K562 (cell line): ENCODE results near the gene RPL27. TPM values are rescaled to one million over a fixed set of nuclear protein-coding genes. Genes with fewer than 3 reads are reported as not detected.

Experiments used
- ASH1L ChIP-seq: fragments of 450-650 bp; IDR thresholded peaks from 2 replicates; pipeline ENCODE4 v1.6.1; 2018; ENCODE audit warnings: borderline replicate concordance, mild to moderate bottlenecking, low read depth; ENCODE audit not compliant: partially characterized antibody
- BRD9 ChIP-seq: fragments of 450-650 bp; IDR thresholded peaks from 2 replicates; pipeline ENCODE4 v1.6.1; 2018; ENCODE audit warnings: low read depth; ENCODE audit not compliant: partially characterized antibody
- CXXC5 ChIP-seq: fragments of 250-450 bp; sonication (Bioruptor Pico); IDR thresholded peaks from 2 replicates; pipeline ENCODE4 v1.8.0; 2022; ENCODE audit warnings: inconsistent platforms, mild to moderate bottlenecking, moderate library complexity
- EHMT2 ChIP-seq: fragments of 450-650 bp; IDR thresholded peaks from 2 replicates; pipeline ENCODE4 v1.6.1; 2018; ENCODE audit warnings: antibody characterized with exemption
- ERF ChIP-seq: fragments of 450-650 bp; formaldehyde crosslinking; IDR thresholded peaks from 2 replicates; pipeline ENCODE4 v1.4.0; 2020; ENCODE audit warnings: mild to moderate bottlenecking, mixed read lengths
- FOXK2 ChIP-seq, 2 experiments: fragments of 450-650 bp; IDR thresholded peaks in 1 of 2; conservative IDR thresholded peaks in 1 of 2; 2 replicates each; pipeline ENCODE4 v1.6.1; 2016; ENCODE audit warnings: low read depth in 2 of 2, mild to moderate bottlenecking in 1 of 2
- GABPB2 ChIP-seq: fragments of 250-450 bp; sonication (Bioruptor Pico); conservative IDR thresholded peaks from 2 replicates; pipeline ENCODE4 v1.5.1; 2021; ENCODE audit warnings: mild to moderate bottlenecking
- HNRNPH1 ChIP-seq: fragments of 200-400 bp; formaldehyde crosslinking; optimal IDR thresholded peaks from 2 replicates; pipeline ENCODE3; 2017; ENCODE audit warnings: low read depth, mild to moderate bottlenecking, low read length, moderate library complexity
- HNRNPLL ChIP-seq: fragments of 200-400 bp; formaldehyde crosslinking; IDR thresholded peaks from 2 replicates; pipeline ENCODE4 v1.6.1; 2017; ENCODE audit warnings: low read length, low read depth, mild to moderate bottlenecking; ENCODE audit not compliant: poor library complexity, severe bottlenecking
- HOXB6 ChIP-seq: fragments of 250-450 bp; sonication (Bioruptor Pico); IDR thresholded peaks from 2 replicates; pipeline ENCODE4 v1.5.1; 2022; ENCODE audit warnings: mild to moderate bottlenecking, borderline replicate concordance
- MEIS2 ChIP-seq: fragments of 450-650 bp; IDR thresholded peaks from 2 replicates; pipeline ENCODE4 v1.6.1; 2014; ENCODE audit warnings: mild to moderate bottlenecking; ENCODE audit not compliant: partially characterized antibody
- RFX5 ChIP-seq: IDR thresholded peaks from 2 replicates; pipeline ENCODE4 v1.6.1; 2011; ENCODE audit warnings: low read depth, mild to moderate bottlenecking, improper control_type of control experiment, low read length
- ZNF431 ChIP-seq: sonication (generic); formaldehyde crosslinking; IDR thresholded peaks from 2 replicates; pipeline ENCODE4 v1.8.0; 2022; ENCODE audit warnings: mild to moderate bottlenecking, missing genetic modification reagents
- ZNF584 ChIP-seq: fragments of 200-800 bp; sonication (Bioruptor generic); IDR thresholded peaks from 2 replicates; pipeline ENCODE4 v1.6.1; 2016; ENCODE audit warnings: low read depth, mild to moderate bottlenecking, missing genetic modification characterization, missing compliant biosample characterization
- polyA plus RNA-seq, 8 experiments: library from polyadenylated mRNA; depleted of rRNA in 4 of 8; stranded (reverse) in 5 of 8; unstranded in 3 of 8; fragments of >200 nt; fragmentation: Nextera tagmentation in 2 of 8; fragmentation: Illumina TruSeq in 1 of 8; extraction: Ambion mirVana in 2 of 8; extraction: Trizol in 1 of 8; gene quantifications; 2 replicates each; pipeline versions ENCODE4 v1.2.1 to v1.2.3, GENCODE V29; 2011 to 2014; ENCODE audit warnings: inconsistent platforms in 1 of 8, missing spikeins in 1 of 8
- total RNA-seq, 7 experiments: library from RNA; depleted of rRNA in 6 of 7; stranded (reverse); fragments of >200 nt in 6 of 7; fragmentation: Illumina TruSeq in 2 of 7; extraction: Trizol in 2 of 7; gene quantifications; 2 replicates each; pipeline versions ENCODE4 v1.2.1 to v1.2.3, GENCODE V29; 2011 to 2021; ENCODE audit warnings: low replicate concordance in 1 of 7
- TF ChIP-seq, protein P1 (sequence below): sonication (generic); formaldehyde crosslinking; IDR thresholded peaks from 2 replicates; pipeline ENCODE4 v1.8.0; 2022; ENCODE audit warnings: mild to moderate bottlenecking, missing genetic modification reagents, borderline replicate concordance
- TF ChIP-seq, protein P2 (sequence below): sonication (generic); formaldehyde crosslinking; IDR thresholded peaks from 2 replicates; pipeline ENCODE4 v1.4.0; 2020; ENCODE audit warnings: mild to moderate bottlenecking, missing genetic modification reagents
- TF ChIP-seq, protein P3 (sequence below): fragments of 250-450 bp; sonication (Bioruptor Pico); IDR thresholded peaks from 2 replicates; pipeline ENCODE4 v1.5.0; 2021
- TF ChIP-seq, protein P4 (sequence below): fragments of 250-450 bp; sonication (Bioruptor Pico); IDR thresholded peaks from 2 replicates; pipeline ENCODE4 v1.5.0; 2021; ENCODE audit warnings: mild to moderate bottlenecking, moderate library complexity

Gene RPL27
- total and polyA plus RNA-seq, 9 of the 15 experiments (the other 6 are each of a cell fraction or from before 2014, with no cell fraction given) = 1,539 to 6,155 (median 3,710) TPM

DNA sequence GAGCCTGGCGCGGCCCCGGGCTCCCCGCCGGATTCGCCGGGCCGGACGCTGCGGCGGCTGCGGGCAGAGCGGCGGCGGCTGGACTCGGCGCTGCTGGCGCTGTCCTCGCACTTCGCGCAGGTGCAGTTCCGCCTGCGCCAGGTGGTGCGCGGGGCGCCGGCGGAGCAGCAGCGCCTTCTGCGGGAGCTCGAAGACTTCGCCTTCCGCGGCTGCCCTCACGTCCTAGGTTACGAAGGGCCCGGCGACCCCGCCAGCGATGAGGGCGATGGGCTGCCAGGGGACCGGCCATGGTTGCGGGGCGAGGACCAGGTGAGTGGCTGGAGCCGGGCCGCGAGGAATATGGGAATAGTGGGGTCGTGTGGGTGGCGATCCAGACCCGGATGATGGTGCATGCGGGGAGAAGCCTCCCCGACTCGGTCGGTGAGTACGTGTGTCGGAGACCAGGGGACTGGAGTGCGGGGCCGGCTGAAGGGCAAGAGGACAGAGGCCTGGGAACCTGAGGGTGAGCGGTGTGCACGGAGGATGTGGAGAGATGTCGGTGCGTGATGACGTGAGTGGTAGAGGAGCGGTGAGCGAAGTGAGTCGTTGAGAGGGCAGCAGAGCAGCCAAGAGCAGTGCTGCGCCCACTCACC, 17.3 kb upstream of the RPL27 start (continued):
- TF ChIP-seq HNRNPLL = peak; percentile 96
- no peak for TF ChIP-seq HNRNPH1
- TF ChIP-seq, protein P1, sequence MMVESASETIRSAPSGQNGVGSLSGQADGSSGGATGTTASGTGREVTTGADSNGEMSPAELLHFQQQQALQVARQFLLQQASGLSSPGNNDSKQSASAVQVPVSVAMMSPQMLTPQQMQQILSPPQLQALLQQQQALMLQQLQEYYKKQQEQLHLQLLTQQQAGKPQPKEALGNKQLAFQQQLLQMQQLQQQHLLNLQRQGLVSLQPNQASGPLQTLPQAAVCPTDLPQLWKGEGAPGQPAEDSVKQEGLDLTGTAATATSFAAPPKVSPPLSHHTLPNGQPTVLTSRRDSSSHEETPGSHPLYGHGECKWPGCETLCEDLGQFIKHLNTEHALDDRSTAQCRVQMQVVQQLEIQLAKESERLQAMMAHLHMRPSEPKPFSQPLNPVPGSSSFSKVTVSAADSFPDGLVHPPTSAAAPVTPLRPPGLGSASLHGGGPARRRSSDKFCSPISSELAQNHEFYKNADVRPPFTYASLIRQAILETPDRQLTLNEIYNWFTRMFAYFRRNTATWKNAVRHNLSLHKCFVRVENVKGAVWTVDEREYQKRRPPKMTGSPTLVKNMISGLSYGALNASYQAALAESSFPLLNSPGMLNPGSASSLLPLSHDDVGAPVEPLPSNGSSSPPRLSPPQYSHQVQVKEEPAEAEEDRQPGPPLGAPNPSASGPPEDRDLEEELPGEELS (CRISPR knock-in tag) = peak; percentile 31; the same call in 1 of the 2 replicates
- TF ChIP-seq RFX5 = no peak
- TF ChIP-seq ERF (CRISPR knock-in tag) = no peak
- TF ChIP-seq, protein P2, sequence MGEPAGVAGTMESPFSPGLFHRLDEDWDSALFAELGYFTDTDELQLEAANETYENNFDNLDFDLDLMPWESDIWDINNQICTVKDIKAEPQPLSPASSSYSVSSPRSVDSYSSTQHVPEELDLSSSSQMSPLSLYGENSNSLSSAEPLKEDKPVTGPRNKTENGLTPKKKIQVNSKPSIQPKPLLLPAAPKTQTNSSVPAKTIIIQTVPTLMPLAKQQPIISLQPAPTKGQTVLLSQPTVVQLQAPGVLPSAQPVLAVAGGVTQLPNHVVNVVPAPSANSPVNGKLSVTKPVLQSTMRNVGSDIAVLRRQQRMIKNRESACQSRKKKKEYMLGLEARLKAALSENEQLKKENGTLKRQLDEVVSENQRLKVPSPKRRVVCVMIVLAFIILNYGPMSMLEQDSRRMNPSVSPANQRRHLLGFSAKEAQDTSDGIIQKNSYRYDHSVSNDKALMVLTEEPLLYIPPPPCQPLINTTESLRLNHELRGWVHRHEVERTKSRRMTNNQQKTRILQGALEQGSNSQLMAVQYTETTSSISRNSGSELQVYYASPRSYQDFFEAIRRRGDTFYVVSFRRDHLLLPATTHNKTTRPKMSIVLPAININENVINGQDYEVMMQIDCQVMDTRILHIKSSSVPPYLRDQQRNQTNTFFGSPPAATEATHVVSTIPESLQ = no peak
- TF ChIP-seq MEIS2 = peak; percentile 37
- TF ChIP-seq, protein P3, sequence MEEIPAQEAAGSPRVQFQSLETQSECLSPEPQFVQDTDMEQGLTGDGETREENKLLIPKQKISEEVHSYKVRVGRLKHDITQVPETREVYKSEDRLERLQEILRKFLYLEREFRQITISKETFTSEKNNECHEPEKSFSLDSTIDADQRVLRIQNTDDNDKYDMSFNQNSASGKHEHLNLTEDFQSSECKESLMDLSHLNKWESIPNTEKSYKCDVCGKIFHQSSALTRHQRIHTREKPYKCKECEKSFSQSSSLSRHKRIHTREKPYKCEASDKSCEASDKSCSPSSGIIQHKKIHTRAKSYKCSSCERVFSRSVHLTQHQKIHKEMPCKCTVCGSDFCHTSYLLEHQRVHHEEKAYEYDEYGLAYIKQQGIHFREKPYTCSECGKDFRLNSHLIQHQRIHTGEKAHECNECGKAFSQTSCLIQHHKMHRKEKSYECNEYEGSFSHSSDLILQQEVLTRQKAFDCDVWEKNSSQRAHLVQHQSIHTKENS (CRISPR knock-in tag) = no peak
- TF ChIP-seq, protein P4, sequence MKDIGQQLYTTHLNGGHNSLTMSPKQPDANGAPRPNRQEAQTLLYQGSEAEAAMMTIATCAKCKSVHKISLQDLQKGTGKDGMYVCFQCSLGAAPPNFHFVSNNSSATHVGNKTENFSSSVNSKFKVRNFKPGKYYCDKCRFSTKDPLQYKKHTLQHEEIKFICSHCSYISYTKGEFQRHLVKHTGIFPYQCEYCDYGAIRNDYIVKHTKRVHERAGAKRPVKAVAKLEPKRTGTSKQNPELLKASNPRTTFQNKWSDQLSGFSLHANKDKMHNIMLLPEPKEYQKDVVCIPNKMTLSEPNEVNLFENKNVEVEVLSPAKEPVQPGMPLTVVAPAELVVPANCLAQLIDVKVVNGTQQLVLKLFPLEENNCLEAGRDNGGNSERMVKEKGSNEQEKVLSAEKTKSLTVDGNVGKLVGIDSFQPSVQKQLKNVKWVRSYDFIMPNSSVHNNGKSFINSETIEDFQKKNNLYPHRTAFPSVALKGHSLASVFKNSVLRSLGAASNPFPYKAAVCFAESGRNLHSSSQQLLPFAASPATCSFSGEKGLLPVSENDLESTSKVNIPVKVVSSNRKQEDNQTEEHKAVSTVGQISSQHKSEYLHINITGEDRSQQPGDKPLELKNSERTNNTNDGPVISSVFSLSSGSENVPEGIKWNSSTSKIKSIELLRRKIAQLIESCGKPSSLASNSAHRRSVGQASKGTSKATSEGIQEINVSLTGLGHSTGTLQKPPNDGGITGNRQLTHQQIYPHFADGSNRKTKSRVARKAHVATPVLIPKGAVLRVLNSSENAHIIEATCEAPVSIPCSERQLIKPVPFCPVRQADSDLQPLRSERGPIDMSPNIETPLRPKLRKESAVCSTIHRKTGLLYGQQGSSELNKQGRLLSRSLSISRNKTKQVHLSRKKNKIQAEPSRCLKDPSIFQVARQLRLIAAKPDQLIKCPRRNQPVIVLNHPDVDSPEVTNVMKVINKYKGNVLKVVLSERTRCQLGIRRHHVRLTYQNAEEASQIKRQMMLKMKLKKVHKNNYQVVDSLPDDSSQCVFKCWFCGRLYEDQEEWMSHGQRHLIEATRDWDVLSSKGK (CRISPR knock-in tag) = no peak
- TF ChIP-seq ZNF584 (CRISPR knock-in tag) = no peak
- TF ChIP-seq CXXC5 = peak; percentile 75; the same call in 1 of the 2 replicates
- no peak for TF ChIP-seq GABPB2 (CRISPR knock-in tag)
- TF ChIP-seq ASH1L = no peak
- no peak for TF ChIP-seq ZNF431 (CRISPR knock-in tag)
- TF ChIP-seq BRD9 = no peak
- TF ChIP-seq EHMT2 = no peak
- TF ChIP-seq FOXK2 (conservative IDR thresholded peaks at IDR 0.05 in 1 of 2, IDR thresholded peaks at IDR 0.05 in 1 of 2; ENCODE audit: low read depth in 2 of 2) = no peak
- TF ChIP-seq HOXB6 (CRISPR knock-in tag) = no peak
